HG03045 (cell line): Measurements from ENCODE around the gene VRK2.
"Not testable (repeated sequence)": the region's sequence is repeated elsewhere in the genome, so short reads cannot be mapped to it uniquely, and the experiment has no call there.

ENCODE experiments used
- ATAC-seq: cut with Tn5 transposase; IDR thresholded peaks from one replicate; pipeline ENCODE4 v1.9.1; 2021; ENCODE audit warnings: mild to moderate bottlenecking, moderate library complexity; ENCODE audit not compliant: unreplicated experiment

Gene VRK2

DNA sequence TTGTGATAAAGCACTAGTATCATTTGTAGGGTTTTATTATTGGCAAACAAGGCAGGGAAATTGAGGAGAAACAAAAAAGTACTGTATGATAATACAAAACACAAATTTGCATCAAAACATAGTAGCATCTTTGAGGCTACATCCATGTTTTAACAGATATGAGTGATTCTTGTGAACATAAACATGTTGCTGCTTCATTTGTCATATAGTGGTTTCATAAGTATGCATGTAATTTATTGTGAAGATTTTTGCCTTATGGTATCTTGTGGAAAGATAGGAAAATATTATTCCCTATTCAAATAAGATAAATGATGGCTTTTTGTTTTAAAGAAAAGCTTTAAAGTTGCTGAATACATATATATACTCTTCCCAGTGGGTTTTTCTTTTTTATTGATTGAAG lies 60.3 kb downstream of the VRK2 start:
- ATAC-seq = no peak

DNA sequence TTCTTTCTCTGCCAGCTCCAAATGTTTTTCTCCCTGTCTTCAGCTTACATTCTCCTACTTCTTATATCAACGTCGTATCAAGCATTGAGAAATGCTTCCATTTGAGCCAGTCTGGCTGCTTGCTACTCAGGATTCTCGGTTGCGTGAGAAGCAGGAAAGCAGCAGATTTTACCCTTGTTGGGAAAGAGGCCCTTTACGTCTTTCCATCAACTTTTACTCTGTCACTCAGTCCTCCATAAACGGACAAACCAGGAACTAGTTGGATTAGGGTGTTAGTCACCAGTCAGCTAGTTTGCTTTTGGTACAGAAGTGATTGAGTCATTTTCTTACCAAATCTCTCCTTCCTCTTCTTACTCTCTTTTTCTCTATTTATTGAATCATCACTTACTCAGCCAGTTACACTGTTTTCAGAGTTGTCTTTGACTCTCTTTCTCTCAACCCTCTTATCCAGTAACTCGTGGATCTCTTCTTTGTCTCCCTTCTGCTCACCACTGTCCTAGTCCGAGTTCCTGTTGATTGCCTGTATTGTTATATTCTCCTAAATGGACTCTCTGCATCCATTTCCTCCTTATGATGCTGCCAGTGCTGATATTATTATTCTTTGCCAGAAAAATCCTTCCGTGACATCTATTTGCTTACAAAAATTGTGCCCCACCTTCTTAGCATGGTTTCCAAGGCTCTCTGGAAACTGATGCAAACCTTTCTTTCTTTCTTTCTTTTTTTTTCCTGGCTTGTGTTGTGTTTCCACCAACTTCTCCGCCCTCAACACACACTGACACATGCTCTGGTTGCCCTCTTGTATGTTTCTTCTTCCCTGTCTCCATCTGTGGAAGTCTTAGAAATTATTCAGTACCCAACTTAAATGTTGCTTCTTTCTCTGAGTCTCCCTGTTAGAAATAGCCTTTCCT lies 61.5 kb downstream of the VRK2 start:
- no peak for ATAC-seq

DNA sequence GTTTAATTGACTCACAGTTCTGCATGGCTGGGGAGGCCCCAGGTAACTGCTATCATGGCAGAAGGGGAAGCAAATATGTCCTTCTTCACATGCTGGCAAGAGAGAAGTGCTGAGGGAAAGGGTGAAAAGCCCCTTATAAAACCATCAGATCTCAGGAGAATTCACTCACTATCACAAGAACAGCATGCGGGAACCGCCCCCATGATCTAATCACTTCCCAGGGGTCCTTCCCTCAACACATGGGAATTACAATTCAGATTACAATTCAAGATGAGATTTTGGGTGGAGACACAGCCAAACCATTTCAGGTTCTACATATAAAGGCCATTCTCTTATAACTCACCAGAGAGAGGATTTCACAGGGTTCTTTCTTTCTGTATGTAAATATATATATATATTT lies 62.9 kb downstream of the VRK2 start:
- no peak for ATAC-seq

GRCh38 chr2:58110765-58111164 lies 64.2 kb downstream of the VRK2 start:
- no peak for ATAC-seq

DNA sequence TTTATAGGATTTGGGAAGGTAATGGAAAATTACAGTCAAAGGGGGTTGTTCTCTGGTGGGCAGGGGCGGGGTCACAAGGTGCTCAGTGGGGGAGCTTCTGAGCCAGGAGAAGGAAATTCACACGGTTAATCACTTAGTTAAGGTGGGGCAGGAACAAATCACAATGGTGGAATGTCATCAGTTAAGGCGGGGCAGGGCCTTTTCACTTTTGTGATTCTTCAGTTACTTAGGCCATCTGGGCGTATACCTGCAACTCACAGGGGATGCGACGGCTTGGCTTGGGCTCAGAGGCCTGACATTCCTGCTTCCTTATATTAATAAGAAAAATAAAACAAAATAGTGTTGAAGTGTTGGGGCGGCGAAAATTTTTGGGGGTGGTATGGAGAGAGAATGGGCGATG lies 67.0 kb downstream of the VRK2 start:
- not testable (repeated sequence) for ATAC-seq

- no peak for ATAC-seq
Measured at GRCh38 chr2:58120626-58121229, 74.1 kb downstream of the VRK2 start.

GRCh38 chr2:58122040-58122439 lies 75.4 kb downstream of the VRK2 start:
- no peak for ATAC-seq

DNA sequence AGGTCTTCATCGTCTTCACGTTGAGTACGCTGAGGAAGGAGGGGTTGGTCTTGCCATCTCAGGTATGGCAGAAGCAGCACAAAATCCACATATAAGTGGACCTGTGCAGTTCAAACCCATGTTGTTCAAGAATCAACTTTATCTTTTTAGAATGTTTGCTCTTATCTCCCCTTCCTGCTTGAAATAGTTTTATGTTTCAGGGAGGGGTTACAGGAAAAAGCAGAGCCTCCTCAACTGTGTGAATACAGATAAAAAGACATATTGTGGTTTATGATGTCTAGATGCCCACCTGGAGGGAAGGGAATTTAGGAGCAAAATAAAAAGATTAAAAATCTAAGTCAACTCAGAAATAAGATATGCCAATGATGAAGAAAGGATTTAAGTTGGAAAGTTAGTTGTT lies 75.9 kb downstream of the VRK2 start:
- no peak for ATAC-seq

- ATAC-seq = no peak
Measured at GRCh38 chr2:58127111-58127510, 80.5 kb downstream of the VRK2 start.

GRCh38 chr2:58130238-58130637 lies 83.6 kb downstream of the VRK2 start:
- no peak for ATAC-seq

DNA sequence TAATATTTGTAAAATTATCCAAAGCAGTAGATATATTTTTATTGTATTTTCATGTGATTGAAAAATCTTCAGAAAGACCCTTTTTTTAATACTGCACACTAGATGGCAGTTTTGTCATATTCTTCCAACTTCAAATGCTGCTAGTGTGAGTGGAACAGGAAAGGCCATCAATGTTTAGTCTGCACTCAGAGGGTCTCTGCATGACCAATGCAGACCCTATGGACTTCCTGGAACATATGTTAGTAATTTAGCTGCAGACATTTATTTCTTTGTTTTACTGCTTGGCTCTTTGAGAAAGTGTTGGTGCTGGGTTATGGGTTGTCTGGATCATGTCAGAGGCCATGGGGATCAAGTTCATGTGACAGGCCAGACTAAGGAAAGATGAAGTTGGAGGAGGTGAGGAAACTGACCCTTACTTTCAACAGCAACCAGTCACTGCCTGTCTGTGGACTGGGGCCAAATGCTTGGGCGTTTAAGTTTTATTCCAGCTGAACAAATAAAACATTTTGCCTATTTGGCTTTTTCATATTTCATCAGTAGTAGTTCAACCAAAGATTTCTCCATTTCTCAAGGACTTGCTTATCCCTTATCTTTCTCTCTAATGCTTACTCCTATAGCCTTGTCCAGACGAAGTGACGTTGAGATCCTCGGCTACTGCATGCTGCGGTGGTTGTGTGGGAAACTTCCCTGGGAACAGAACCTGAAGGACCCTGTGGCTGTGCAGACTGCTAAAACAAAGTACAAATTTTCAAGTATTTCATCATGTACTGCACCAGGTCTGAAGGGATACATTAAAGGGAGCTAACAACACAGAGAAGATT lies 84.8 kb downstream of the VRK2 start:
- ATAC-seq = no peak

DNA sequence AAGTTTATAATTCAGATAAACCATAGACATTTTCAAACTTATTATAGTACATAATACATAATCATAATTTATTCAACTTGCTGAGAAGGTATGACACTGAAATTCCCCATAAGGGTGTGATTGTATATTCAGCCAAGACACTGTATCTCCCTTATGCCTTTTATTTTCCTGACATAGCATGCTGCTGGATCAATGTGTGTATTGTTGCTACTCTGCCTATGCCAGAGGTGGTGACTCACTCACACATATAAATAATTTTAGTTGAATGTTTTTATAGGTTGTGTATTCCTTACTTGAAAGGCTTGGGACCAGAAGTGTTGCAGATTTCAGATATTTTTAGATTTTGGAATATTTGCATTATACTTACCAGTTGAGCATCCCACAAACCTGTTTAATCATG lies 86.8 kb downstream of the VRK2 start:
- ATAC-seq = no peak

DNA sequence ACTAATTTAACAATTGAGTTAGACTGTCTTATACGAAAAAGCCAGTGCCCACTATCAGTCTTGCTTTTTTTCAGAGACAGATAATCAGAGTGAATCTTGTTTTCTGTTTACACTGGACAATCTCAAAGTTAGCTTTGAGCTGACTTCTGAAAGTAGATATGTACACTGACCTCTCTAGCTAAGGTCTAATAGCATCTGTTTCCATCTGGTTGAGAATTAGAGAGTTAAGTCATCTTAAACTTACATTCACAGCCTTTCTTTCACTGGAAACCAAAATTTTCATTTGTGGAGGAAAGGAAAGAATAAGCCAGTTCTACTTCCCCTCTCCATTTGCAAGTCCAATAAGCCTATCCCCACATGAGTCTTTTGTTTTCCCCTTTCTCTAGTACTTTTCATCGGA lies 89.3 kb downstream of the VRK2 start:
- ATAC-seq = no peak

GRCh38 chr2:58137221-58137620 lies 90.6 kb downstream of the VRK2 start:
- no peak for ATAC-seq

GRCh38 chr2:58137856-58138255 lies 91.2 kb downstream of the VRK2 start:
- no peak for ATAC-seq

GRCh38 chr2:58138396-58139030 lies 91.9 kb downstream of the VRK2 start:
- ATAC-seq = no peak

DNA sequence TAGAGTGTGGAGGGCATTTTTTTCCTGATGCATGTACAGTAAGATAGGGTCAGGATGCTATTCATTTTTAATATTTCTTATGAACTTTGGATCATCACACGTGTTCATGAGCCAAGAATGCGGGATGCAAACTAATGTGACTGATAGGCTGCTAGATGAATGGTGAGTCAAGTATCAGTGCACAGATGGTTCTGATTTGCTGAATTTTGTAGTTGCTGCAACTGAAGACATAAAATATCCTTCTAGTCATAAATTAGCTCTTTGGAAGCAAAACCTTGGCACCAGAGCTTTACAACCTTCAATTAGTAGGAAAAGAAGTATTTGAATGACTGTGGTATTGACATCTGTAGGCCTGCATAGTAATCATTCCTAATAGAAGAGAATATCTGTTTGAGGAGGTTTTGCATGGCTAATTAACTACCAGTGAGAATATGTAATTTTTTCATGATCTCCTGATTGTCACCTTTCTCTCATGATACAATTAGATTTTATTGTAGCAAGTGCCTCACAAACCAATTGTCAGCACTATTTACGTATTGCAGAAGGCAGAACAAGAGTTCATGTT lies 94.0 kb downstream of the VRK2 start:
- ATAC-seq = no peak

GRCh38 chr2:58145769-58146168 lies 99.2 kb downstream of the VRK2 start:
- ATAC-seq = not testable (repeated sequence)

GRCh38 chr2:58146707-58147106 lies 100.1 kb downstream of the VRK2 start:
- no peak for ATAC-seq

DNA sequence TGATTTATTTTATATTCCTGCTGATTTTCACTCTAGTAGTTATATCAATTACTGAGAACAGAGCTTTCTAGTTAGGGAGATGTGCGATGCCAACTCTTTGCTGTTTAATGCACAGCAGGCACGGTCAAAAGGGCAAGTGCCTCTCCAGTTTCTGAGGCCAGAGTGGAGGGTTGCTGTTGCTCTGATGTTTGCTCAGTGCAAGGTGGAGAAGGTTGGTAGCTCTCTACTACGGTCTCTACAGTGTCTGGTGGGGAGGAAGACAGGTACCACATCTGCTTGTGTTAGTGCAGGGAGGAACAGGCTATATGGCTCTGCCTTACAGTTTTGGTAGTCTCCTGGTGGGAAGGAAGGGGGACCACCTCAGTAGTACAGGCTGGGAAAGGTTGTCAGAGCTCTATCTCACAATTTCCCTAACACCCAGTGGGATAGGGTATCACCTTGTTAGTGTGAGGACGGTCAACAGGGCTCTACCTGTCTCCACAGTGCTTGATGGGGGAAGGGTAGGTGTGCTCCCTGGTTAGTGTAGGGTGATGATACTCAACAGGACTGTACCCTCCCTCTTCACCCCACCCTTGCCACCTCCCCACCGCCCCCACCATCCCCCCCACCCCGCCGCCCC lies 108.7 kb downstream of the VRK2 start:
- no peak for ATAC-seq
